WTC11 (cell line): Measurements from ENCODE around the gene RARB.

Source experiments
- ATF1 ChIP-seq: sonication (generic); formaldehyde crosslinking; IDR thresholded peaks from 2 replicates; pipeline ENCODE4 v1.8.1; 2023; ENCODE audit warnings: mild to moderate bottlenecking, moderate library complexity, missing genetic modification reagents
- CTCF ChIP-seq: fragments of 200-600 bp; IDR thresholded peaks from 2 replicates; pipeline ENCODE4 v1.8.0; 2022; ENCODE audit warnings: antibody characterized with exemption
- SMAD3 ChIP-seq: sonication (generic); formaldehyde crosslinking; IDR thresholded peaks from 2 replicates; pipeline ENCODE4 v1.8.0; 2022; ENCODE audit warnings: missing genetic modification reagents, mild to moderate bottlenecking, borderline replicate concordance
- USF2 ChIP-seq: sonication (generic); formaldehyde crosslinking; IDR thresholded peaks from 2 replicates; pipeline ENCODE4 v1.8.1; 2023; ENCODE audit warnings: mild to moderate bottlenecking, missing genetic modification reagents, moderate library complexity
- ZNF671 ChIP-seq: fragments of 250-450 bp; sonication (Bioruptor Pico); IDR thresholded peaks from 2 replicates; pipeline ENCODE4 v1.8.0; 2021; ENCODE audit warnings: mild to moderate bottlenecking
- TF ChIP-seq, protein P1 (sequence below): sonication (generic); formaldehyde crosslinking; IDR thresholded peaks from 2 replicates; pipeline ENCODE4 v1.8.0; 2022; ENCODE audit warnings: mild to moderate bottlenecking, missing genetic modification reagents

- TF ChIP-seq ZNF671 (CRISPR knock-in tag) = no peak
- no peak for TF ChIP-seq CTCF
- TF ChIP-seq, protein P1, sequence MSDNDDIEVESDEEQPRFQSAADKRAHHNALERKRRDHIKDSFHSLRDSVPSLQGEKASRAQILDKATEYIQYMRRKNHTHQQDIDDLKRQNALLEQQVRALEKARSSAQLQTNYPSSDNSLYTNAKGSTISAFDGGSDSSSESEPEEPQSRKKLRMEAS (CRISPR knock-in tag) = no peak
- TF ChIP-seq ATF1 (CRISPR knock-in tag) = no peak
- no peak for TF ChIP-seq SMAD3
- no peak for TF ChIP-seq USF2 (CRISPR knock-in tag)
Observed at GRCh38 chr3:25420885-25421284, 7.2 kb upstream of the RARB start.
